ENCODE measurements around the gene SPATA19.

DNA sequence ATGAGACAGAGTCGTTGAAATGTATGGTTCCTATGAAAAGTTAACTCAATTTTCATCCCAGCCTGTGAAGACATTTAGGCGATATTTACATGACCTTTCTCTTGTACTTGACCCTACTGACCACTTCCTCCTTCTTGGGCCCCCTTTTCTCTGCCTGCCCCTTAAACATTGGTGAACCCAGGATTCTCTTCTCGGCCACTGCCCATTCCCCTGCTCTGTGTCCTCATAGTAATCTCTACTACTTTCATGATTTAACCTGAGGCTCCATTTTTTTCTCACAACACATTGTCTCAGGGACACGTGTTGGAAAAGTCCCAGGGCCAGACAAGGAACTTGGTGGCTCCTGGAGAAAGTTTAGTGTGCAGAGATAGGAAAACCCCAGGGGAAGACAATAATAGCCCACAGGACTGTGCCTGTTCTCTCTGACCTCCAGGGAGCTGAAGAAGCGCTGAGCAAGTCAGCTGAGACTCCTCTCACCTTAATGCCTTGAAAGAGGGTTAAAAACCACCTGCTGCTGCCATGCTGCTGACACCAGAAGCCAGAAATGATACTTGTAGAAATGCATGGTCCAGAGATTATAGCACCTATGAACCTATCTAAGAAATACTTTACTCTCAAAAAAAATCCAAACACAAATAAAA, 42.5 kb upstream of the SPATA19 start:
- TF ChIP-seq PKNOX1 (IDR thresholded peaks at IDR 0.05), result no peak
- no peak for TF ChIP-seq ZNF384 (IDR thresholded peaks at IDR 0.05)
- no peak for TF ChIP-seq CTBP1 (IDR thresholded peaks at IDR 0.05; ENCODE audit: borderline replicate concordance)
- no peak for TF ChIP-seq SP1 (IDR thresholded peaks at IDR 0.05)
- no peak for TF ChIP-seq SUZ12 (IDR thresholded peaks at IDR 0.05)
- no peak for TF ChIP-seq HDGF (IDR thresholded peaks at IDR 0.05; ENCODE audit: borderline replicate concordance)
- no peak for TF ChIP-seq FOXA1 (IDR thresholded peaks at IDR 0.05)
- TF ChIP-seq FOXM1 (IDR thresholded peaks at IDR 0.05; ENCODE audit: borderline replicate concordance), result no peak
- no peak for TF ChIP-seq L3MBTL2 (conservative IDR thresholded peaks at IDR 0.05)
- no peak for TF ChIP-seq BHLHE40 (IDR thresholded peaks at IDR 0.05; ENCODE audit: borderline replicate concordance)
